Mesenchymal stem cell (in vitro differentiated cells and primary cell): ENCODE data around the gene SPINT2.

Source experiments
- DNase-seq: peaks from one replicate; pipeline ENCODE4 v3.0.0-alpha.2; 2013
- H2AFZ ChIP-seq: one replicate; pipeline ENCODE4 v1.6.1; 2013; ENCODE audit warnings: low read depth, mild to moderate bottlenecking, control low read depth, inconsistent platforms, low read length, moderate library complexity
- H2AK5ac ChIP-seq: 2 replicates; pipeline ENCODE4 v1.6.1; 2013; ENCODE audit warnings: low read length, moderate library complexity, mild to moderate bottlenecking, inconsistent platforms; ENCODE audit not compliant: severe bottlenecking
- H2BK120ac ChIP-seq: one replicate; pipeline ENCODE4 v1.6.1; 2013; ENCODE audit warnings: low read depth, mild to moderate bottlenecking, inconsistent platforms, low read length, moderate library complexity
- H2BK12ac ChIP-seq, 2 experiments: one replicate each; pipeline ENCODE4 v1.6.1; 2013; ENCODE audit warnings: inconsistent platforms in 2 of 2, low read length in 2 of 2, mild to moderate bottlenecking in 2 of 2, moderate library complexity in 2 of 2, control low read depth in 1 of 2
- H2BK15ac ChIP-seq: one replicate; pipeline ENCODE4 v1.6.1; 2013; ENCODE audit warnings: mild to moderate bottlenecking, low read depth, inconsistent platforms; ENCODE audit not compliant: poor library complexity, severe bottlenecking
- H2BK5ac ChIP-seq: 2 replicates; pipeline ENCODE4 v1.6.1; 2013; ENCODE audit warnings: low read depth, mild to moderate bottlenecking, low read length, control low read depth, inconsistent platforms; ENCODE audit not compliant: poor library complexity, severe bottlenecking
- H3K14ac ChIP-seq, 2 experiments: one replicate each; pipeline ENCODE4 v1.6.1; 2013; ENCODE audit warnings: inconsistent platforms in 2 of 2, low read length in 2 of 2, control low read depth in 1 of 2, mild to moderate bottlenecking in 1 of 2, moderate library complexity in 1 of 2
- H3K18ac ChIP-seq, 2 experiments: one replicate each; pipeline ENCODE4 v1.6.1; 2013; ENCODE audit warnings: inconsistent platforms in 2 of 2, low read length in 2 of 2, control low read depth in 1 of 2, low read depth in 1 of 2, mild to moderate bottlenecking in 1 of 2
- H3K23ac ChIP-seq, 2 experiments: one replicate each; pipeline ENCODE4 v1.6.1; 2013; ENCODE audit warnings: inconsistent platforms in 2 of 2, low read length in 2 of 2, mild to moderate bottlenecking in 2 of 2, moderate library complexity in 2 of 2, control low read depth in 1 of 2
- H3K27ac ChIP-seq: 2 replicates; pipeline ENCODE4 v1.5.1; 2013; ENCODE audit warnings: mild to moderate bottlenecking, moderate library complexity, low read length, control low read depth, inconsistent platforms; ENCODE audit not compliant: poor library complexity, severe bottlenecking
- H3K27me3 ChIP-seq, 2 experiments: 2 replicates each; pipeline versions ENCODE4 v1.6.1 to v1.7.0; 2013; ENCODE audit warnings: low read length in 2 of 2, mild to moderate bottlenecking in 2 of 2, moderate library complexity in 2 of 2, control low read depth in 1 of 2, inconsistent platforms in 1 of 2; ENCODE audit not compliant: control insufficient read depth in 1 of 2, insufficient read depth in 1 of 2
- H3K36me3 ChIP-seq, 2 experiments: 2 replicates each; pipeline versions ENCODE4 v1.6.1 to v1.7.0; 2013; ENCODE audit warnings: low read length in 2 of 2, control low read depth in 1 of 2, inconsistent platforms in 1 of 2, low read depth in 1 of 2, mild to moderate bottlenecking in 1 of 2; ENCODE audit not compliant: insufficient read depth in 2 of 2, control insufficient read depth in 1 of 2
- H3K4ac ChIP-seq, 2 experiments: one replicate each; pipeline ENCODE4 v1.6.1; 2013; ENCODE audit warnings: inconsistent platforms in 2 of 2, low read length in 2 of 2, mild to moderate bottlenecking in 2 of 2, moderate library complexity in 2 of 2, control low read depth in 1 of 2, low read depth in 1 of 2
- H3K4me1 ChIP-seq: 2 replicates; pipeline ENCODE4 v1.6.1; 2013; ENCODE audit warnings: low read depth, low read length, control low read depth; ENCODE audit not compliant: control insufficient read depth, insufficient read depth
- H3K4me2 ChIP-seq: 2 replicates; pipeline ENCODE4 v1.6.1; 2013; ENCODE audit warnings: low read length, mild to moderate bottlenecking, inconsistent platforms; ENCODE audit not compliant: poor library complexity, severe bottlenecking
- H3K4me3 ChIP-seq, 2 experiments: 2 replicates each; pipeline versions ENCODE4 v1.5.1 to v1.7.0; 2013; ENCODE audit warnings: low read length in 2 of 2, mild to moderate bottlenecking in 2 of 2, control low read depth in 1 of 2, low read depth in 1 of 2; ENCODE audit not compliant: insufficient read depth in 1 of 2
- H3K79me1 ChIP-seq: replicated peaks from 2 replicates; pipeline ENCODE4 v1.6.1; 2013; ENCODE audit warnings: mild to moderate bottlenecking, control low read depth, low read length, inconsistent platforms; ENCODE audit not compliant: poor library complexity, severe bottlenecking
- H3K9ac ChIP-seq: 2 replicates; pipeline ENCODE4 v1.7.0; 2013; ENCODE audit warnings: mild to moderate bottlenecking, low read length, moderate library complexity
- H3K9me3 ChIP-seq: 2 replicates; pipeline ENCODE4 v1.7.0; 2013; ENCODE audit warnings: mild to moderate bottlenecking, low read length; ENCODE audit not compliant: control insufficient read depth
- H4K8ac ChIP-seq: one replicate; pipeline ENCODE4 v1.6.1; 2013; ENCODE audit warnings: inconsistent platforms, mild to moderate bottlenecking, low read length, moderate library complexity
- H4K91ac ChIP-seq: one replicate; pipeline ENCODE4 v1.6.1; 2013; ENCODE audit warnings: mild to moderate bottlenecking, low read length, inconsistent platforms
- WGBS: methylation state at CpG from one replicate; pipeline ENCODE4 v1.1.7; 2013; ENCODE audit warnings: mixed read lengths; 5-methylcytosine and 5-hydroxymethylcytosine counted together

The SPINT2 gene

GRCh38 chr19:38287604-38288003, 23.2 kb downstream of the SPINT2 start:
- Histone ChIP-seq H3K9ac (no peak overlapping the region), H2BK12ac (no peak overlapping the region), H4K91ac (no peak overlapping the region), H3K4ac (no peak overlapping the region), H3K9me3 (no peaks in the 10 kb centered on the region), H2BK120ac (no peak overlapping the region), H2AK5ac (no peak overlapping the region), H3K18ac (no peak overlapping the region), H3K27me3 (no peaks in the 10 kb centered on the region), H2BK15ac (no peak overlapping the region), H3K14ac (no peak overlapping the region), H3K79me1 (peaks cover 10% of the 10 kb centered on the region), H3K23ac (no peak overlapping the region), H3K27ac (no peak overlapping the region), H3K4me3 (no peak overlapping the region), H2BK5ac (no peak overlapping the region), H2AFZ (no peak overlapping the region), H3K36me3 (peaks cover 0 to 52% of the 10 kb centered on the region in 2 experiments), H3K4me1 (peaks cover 26% of the 10 kb centered on the region), H4K8ac (no peak overlapping the region), H3K4me2 (no peak overlapping the region)
- 87% methylated on average over 9 of the region's 9 CpGs for WGBS
- no peak for DNase-seq

- Histone ChIP-seq H3K36me3 (peaks cover 0 to 59% of the 10 kb centered on the region in 2 experiments), H3K9ac (no peak overlapping the region), H2BK120ac (no peak overlapping the region), H2AK5ac (no peak overlapping the region), H2BK12ac (peak overlapping the region in 1 of 2 experiments; percentile 64), H2AFZ (no peak overlapping the region), H4K91ac (peak overlapping the region; percentile 60), H3K79me1 (peaks cover 10% of the 10 kb centered on the region), H3K9me3 (no peaks in the 10 kb centered on the region), H3K4ac (no peak overlapping the region), H3K4me1 (peaks cover 26% of the 10 kb centered on the region), H3K27ac (no peak overlapping the region), H4K8ac (peak overlapping the region; percentile 42), H3K18ac (no peak overlapping the region), H2BK15ac (no peak overlapping the region), H3K23ac (no peak overlapping the region), H3K27me3 (no peaks in the 10 kb centered on the region), H3K4me2 (no peak overlapping the region), H3K14ac (peak overlapping the region in 1 of 2 experiments; percentile 39), H2BK5ac (no peak overlapping the region), H3K4me3 (no peak overlapping the region)
- no peak for DNase-seq
- WGBS = 87% methylated on average over 16 of the region's 16 CpGs
These were observed 23.9 kb downstream of the SPINT2 start for GRCh38 chr19:38288123-38288855.

- peak overlapping the region; percentile 67 for H4K8ac ChIP-seq
- H3K79me1 ChIP-seq = peaks cover 5% of the 10 kb centered on the region
- H2BK12ac ChIP-seq = peak overlapping the region in 1 of 2 experiments; percentile 1
- no peaks in the 10 kb centered on the region for H3K9me3 ChIP-seq
- 94% methylated on average over 15 of the region's 15 CpGs for WGBS
- H3K27me3 ChIP-seq = no peaks in the 10 kb centered on the region
- no peak overlapping the region for H2BK5ac ChIP-seq
- H3K4me1 ChIP-seq = peaks cover 27% of the 10 kb centered on the region
- peak overlapping the region; percentile 15 to 20 for H3K4ac ChIP-seq
- H2BK15ac ChIP-seq = peak overlapping the region; percentile 76
- H3K27ac ChIP-seq = peak overlapping the region; percentile 38
- no peak overlapping the region for H3K4me3 ChIP-seq
- no peak overlapping the region for H3K4me2 ChIP-seq
- peaks cover 0 to 64% of the 10 kb centered on the region in 2 experiments for H3K36me3 ChIP-seq
- H3K18ac ChIP-seq = peak overlapping the region; percentile 35 to 82
- no peak overlapping the region for H2AFZ ChIP-seq
- H3K14ac ChIP-seq = no peak overlapping the region
- H3K23ac ChIP-seq = no peak overlapping the region
- peak overlapping the region; percentile 65 for H2BK120ac ChIP-seq
- DNase-seq = no peak
- peak overlapping the region; percentile 49 for H4K91ac ChIP-seq
- no peak overlapping the region for H2AK5ac ChIP-seq
- H3K9ac ChIP-seq = no peak overlapping the region
These were observed 25.6 kb downstream of the SPINT2 start for GRCh38 chr19:38289955-38290354.

GRCh38 chr19:38290631-38291147, 26.3 kb downstream of the SPINT2 start:
- no peaks in the 10 kb centered on the region for H3K27me3 ChIP-seq

More at GRCh38 chr19:38290631-38291147, 26.3 kb downstream of the SPINT2 start:
- Histone ChIP-seq H3K4me2 (no peak overlapping the region), H3K36me3 (peaks cover 0 to 62% of the 10 kb centered on the region in 2 experiments), H3K4me3 (no peak overlapping the region), H2BK120ac (peak overlapping the region; percentile 75), H3K23ac (no peak overlapping the region), H3K27ac (peak overlapping the region; percentile 38), H3K14ac (peak overlapping the region in 1 of 2 experiments; percentile 46), H4K91ac (peak overlapping the region; percentile 76), H3K4me1 (peaks cover 25% of the 10 kb centered on the region), H3K4ac (peak overlapping the region; percentile 49 to 52), H4K8ac (peak overlapping the region; percentile 67), H2BK15ac (peak overlapping the region; percentile 66), H3K18ac (peak overlapping the region; percentile 71 to 82), H3K79me1 (peaks cover 5% of the 10 kb centered on the region), H3K9me3 (no peaks in the 10 kb centered on the region), H2BK5ac (no peak overlapping the region), H2AK5ac (no peak overlapping the region), H3K9ac (no peak overlapping the region), H2BK12ac (peak overlapping the region; percentile 38 to 77), H2AFZ (no peak overlapping the region)
- peak; percentile 95 for DNase-seq
- WGBS = 52% methylated on average over 13 of the region's 13 CpGs
